Stimulated activated CD8-positive, alpha-beta memory T cell treated with anti-CD3 and anti-CD28 coated beads, Interleukin-4, amount 100 ng/mL, for 1 hour (primary cell): ENCODE data around the gene PSMD4.

ENCODE experiments used
- DNase-seq, 2 donors: peaks; one replicate each; pipeline ENCODE4 v3.0.0-alpha.2; 2020; ENCODE audit warnings: low read depth in 2 of 2, low spot score in 1 of 2

Gene PSMD4

GRCh38 chr1:151294742-151295462, 40.4 kb downstream of the PSMD4 start:
- DNase-seq = no peak

GRCh38 chr1:151309811-151310323, 55.3 kb downstream of the PSMD4 start:
- no peak for DNase-seq

GRCh38 chr1:151311011-151311410, 56.5 kb downstream of the PSMD4 start:
- no peak for DNase-seq

DNA sequence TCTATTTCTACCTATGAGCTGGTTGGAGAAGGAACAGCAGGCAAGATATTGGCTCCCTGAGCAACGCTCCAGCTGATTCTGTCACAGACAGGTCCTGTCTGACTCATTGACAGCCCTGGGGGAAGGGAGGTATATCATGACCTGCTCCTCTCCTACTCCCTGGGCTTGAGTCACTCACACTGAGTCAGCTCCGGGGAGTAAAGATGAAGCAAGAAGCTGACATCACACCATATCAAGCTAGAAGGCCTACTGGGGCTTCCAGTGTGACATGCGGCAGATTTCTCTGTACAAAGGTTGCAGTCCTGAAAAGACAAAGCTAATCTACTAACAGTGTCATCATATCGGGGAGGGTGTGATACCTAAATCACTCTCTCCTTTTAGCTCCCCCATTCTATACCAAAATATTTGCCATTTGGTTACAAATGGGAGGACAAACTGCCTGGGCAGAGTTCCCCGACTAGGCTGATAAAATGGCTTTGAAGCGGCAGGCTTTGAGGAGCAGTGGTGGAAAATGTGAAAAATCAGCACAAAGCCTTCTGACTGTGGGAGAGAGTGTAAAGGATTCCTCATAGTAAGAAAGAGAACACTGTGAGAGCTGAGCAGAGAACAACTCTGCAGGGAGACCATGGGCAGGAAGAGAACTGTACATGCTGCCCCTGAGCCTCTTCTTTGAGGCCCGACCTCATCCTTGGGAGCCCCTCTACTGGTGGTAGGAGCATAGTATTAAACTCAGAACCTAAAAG, 57.2 kb downstream of the PSMD4 start:
- DNase-seq = peak; percentile 33 to 43

- DNase-seq = no peak
Observed at GRCh38 chr1:151312411-151312810, 57.9 kb downstream of the PSMD4 start.

GRCh38 chr1:151312826-151313225, 58.3 kb downstream of the PSMD4 start:
- DNase-seq = no peak

DNA sequence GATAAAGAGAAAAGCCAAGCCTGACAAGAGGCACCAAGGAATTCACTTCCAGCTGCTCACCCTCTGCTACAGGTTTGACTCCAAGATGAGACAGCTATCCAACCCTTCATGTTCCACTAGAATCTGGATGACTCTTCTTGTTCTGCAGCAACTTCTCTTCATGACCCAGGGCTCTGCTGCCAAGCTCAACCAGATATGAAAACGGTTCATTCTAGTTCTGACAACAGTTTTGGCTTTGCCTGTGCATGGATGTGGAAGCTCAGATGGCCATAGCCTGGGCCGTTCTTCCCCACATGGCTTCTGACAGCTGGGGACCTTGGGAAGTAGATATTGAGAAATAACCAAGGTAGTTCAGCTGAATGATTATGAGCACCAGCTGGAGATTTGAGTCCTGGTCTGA, 59.0 kb downstream of the PSMD4 start:
- DNase-seq = no peak

DNA sequence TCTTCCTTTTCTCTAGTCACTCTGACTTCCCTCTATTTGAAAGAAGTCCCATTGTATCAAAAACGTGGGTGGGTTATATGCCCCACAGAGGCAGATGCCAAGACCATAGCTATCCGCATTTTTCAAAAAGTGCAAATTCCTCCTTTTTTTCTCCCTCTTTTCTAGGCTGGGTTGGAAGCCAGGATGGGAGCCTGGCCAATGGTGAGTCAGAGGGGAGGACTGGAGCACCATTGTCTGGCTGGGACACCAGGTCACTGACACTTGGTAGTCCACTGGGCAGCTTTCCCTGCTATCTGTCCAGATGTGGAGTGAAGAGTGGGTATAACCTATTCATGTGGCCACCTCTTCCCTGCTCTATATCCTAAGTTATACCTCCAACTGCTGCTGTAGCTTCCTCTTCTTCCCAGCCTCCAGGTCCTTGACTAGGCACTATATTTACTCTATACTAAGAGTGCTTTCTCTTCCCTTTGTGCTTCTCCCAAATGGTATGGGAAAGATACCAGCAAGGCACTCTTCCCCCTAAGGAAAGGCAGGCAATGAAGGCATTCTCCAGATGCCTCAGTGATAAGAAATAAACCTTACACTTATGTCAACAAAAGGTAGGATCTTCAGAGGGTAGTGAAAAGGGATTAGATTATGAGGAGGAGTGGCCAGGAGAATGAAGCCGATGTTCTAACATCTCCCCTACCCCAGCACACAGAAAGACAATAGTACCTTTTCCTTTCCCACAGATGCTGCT, 59.8 kb downstream of the PSMD4 start:
- no peak for DNase-seq

DNA sequence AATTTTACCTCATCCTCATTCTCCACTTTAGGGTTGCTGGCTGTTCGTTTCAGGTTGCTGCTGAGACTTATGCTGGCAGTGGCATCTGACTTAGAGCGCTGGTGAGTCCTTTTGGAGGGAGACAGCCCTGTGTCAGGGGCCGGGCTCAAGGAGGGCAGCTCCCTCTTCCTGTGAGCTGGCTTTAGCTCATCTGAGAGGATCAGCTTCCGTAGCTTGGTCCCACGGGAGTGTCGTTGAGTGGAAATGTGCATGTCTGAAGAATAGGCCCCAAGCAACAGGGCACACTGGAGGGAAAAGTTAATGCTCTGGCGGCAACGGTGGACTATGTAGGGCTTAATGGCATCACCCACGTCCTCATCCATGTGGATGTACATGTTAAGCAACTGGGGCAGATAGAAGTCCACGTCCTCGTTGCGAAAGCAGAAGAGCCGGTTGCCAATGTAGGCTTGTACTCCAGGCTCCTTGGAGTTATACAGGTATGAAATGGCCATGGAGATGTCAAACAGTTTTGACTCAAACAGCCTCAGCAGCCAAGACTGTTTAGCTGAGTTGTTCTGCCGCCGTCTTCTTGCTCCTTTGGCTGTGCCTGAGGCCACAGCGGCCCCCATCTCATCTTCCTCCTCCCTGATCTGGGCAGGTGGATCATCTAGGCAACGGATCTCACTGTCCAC, 61.2 kb downstream of the PSMD4 start:
- no peak for DNase-seq
